ENCODE measurements around the gene FOXA1.

The FOXA1 gene

DNA sequence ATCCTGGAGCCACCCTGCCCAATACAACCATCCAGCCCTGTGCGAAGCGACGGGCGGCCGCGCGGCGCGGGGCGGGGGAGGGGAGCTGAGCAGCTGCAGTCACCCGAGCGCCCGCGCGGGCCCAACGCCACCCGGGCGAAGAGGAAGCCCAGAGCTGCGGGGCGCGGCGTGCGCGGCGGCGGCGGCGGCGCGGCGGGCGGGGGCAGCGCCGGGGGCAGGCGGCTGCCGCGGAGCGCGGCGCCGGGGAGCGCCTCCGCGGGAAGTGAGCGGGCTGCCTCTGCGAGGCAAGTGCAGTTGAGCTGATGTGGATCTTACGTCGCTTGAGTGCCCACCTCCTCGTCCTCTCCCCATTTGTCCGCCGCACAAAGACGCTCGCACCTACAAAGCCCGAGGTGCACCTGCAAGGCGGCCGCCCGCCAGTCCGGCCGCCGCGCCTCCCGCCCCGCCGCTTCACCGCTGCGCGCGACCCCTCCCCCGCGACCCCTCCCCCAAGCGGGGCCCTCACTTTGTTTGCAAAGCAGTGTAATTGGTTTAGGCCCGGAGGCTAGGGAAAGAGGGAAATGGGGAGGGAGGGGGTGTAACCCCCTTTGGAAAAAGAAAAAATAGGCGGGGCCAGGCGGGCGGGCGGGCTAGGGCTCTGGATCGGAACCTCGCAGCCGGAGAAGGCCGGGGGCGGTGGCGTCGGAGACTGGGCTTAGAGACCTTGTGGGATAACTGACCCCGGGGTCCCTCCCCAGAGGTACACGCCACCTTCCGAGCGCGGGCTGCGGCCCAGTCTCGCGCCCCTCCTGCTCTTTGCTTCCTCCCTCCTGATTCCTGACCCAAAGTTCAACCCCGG is at the start of gene FOXA1, which contains the start of gene TTC6:
FOXA1 (minus strand) TSS at position 279 of the 838 bp plus-strand sequence; CDS start at position 2, 277 bp downstream.
TTC6 (plus strand) TSS at position 659 of the 838 bp plus-strand sequence. CDS start 26,436 bp downstream, outside the sequence.
- DNase-seq, result no peak

DNA sequence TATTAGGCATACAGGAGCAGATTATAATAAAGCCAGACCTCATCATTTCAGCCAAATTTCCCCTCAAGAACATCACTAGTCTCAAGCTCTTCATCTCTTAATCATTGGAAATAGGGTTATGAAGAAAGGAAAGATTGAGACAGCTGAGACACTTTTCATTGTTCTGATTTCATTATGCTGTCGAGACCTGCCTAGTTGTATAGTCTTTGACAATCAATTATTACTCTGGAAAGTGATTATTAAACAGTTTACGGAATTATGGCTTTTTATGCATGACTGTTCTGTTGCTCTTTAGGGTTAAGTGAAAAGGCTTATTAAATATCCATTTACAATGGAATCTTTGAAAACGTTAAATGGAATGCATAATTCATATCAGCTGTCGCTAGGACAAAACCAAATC is 48.7 kb upstream of the FOXA1 start:
- DNase-seq, result no peak

DNA sequence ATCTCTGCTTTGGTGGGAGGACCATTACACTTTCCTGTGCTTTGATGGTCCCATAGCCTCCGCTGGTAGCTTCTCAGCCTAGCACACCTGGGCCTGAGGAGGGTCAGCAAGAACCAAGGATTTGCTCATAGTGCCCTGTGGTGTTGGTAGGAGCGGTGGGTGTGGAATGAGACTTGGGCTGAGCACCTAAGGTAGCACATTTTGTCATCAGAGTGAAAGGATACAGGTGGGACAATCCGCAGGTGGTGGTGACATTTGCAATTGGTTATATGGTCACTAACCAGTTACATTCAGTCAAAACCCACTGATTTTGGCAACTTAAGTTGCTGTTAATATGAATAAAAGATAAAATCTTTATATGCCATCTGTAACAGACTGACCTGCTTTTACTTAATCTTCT is 47.1 kb upstream of the FOXA1 start:
- no peak for DNase-seq

DNA sequence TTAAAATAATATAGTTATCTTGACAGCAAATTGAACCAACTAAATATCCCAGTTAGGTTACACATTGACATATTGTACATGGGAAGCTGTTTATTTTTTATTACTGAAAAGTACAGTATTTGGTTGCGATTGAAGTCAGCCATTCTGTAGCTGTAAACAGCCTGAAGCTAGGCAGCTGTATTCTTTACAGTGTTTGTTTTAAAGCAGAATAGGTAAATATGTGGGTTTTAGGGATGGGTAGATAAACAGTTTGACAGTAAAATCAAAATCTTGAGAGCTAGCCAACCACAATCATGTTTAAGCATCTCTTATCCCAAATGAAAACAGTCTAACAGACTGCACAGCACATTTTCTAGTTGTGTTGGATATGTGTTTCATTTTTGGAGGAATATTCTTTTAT is 46.1 kb upstream of the FOXA1 start:
- no peak for DNase-seq

DNA sequence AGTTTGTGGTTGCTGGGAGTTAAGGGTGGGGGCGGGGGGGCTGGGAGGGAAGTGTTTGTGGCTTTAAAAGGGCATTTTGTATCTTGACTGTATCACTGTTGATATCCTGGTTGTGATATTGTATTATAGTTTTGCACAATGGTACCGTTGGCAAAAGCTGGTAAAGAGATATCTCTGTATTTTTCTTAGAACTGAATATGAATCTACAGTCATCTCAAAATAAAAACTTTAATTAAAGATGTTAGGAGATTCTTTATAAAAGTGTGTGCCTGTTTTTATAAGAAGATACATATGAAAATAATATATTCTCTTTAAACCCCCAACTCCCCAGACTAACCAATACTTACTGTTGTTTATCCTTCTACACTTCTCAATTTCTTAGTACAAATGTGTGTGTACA is 43.5 kb upstream of the FOXA1 start:
- DNase-seq, result no peak

DNA sequence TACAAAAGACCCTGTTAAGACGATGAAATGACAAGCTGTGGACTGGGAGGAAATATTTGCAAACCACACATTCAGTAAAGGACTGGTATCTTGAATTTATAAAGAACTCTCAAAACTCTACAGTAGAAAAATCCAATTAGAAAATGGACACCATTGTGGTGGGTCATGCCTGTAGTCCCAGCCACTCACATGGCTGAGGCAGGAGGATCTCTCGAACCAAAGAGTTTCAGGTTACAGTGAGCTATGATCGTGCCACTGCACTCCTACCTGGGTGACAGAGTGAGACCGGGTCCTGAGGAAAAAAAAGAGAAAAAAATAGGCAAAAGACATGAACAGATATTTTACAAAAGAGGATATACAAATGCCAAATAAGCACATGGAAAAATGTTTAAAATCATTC is 42.3 kb upstream of the FOXA1 start:
- no peak for DNase-seq

DNA sequence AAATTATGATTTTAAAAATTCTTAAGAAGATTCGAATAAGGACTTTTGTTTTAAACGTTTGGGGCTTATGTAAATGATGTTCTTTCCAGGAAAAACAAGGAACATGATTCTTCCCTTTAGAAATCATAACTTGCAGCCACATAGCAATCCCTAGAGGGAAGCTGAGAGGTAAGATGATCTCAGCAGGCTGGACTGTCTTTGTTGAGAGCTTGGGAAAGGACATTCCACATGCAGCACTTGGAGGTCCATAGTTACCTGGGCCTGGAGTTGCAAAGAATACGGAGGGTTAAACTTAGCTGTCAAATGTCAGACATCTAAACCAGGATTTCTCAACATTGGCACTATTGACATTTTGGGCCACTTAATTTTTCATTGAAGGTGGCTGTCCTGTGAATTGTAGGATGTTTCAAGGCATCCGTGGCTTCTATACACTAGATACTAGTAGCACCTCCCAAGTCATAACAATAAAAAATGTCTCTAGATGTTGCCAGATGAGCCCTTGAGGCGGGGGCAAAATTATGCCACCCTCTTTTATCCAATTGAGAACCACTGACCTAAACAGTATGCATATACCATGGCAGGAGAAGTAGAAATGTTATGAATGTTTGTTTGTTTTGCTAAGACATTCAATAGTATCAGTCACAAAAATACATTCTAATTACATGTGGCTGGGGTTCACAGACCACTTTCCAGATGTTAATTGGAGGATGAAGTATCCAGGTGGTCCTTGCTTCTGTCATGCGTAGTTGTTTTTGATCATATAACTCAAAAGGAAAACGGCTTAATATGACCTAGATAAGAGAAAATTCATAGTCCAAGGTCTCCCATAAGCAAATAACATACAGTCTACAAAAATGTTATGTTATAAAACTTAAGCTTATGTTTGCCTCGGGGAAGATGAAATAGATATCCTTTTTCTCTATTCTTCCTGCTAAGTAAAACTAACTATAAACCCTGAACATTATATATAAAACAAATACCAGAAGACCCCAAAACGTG is 30.8 kb upstream of the FOXA1 start:
- DNase-seq, result no peak

DNA sequence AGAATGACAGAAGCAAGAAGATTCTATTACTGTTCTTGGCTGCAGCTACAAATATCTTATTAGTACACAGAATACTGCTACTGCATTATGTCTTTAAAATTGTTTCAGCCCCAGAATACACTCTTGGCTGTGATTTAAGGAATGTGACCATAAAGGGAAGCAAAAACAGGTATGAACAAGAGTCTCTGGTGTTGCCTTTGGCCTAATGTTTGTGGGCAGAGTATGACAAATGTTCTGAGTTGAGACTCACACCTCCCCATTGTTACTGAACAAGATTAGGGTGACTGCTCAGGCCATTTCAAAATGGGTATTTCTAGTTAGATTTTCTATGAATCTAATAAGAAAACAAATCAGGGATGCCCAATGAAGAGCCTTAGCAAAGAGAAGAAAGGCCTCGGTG is 28.9 kb upstream of the FOXA1 start:
- no peak for DNase-seq

DNA sequence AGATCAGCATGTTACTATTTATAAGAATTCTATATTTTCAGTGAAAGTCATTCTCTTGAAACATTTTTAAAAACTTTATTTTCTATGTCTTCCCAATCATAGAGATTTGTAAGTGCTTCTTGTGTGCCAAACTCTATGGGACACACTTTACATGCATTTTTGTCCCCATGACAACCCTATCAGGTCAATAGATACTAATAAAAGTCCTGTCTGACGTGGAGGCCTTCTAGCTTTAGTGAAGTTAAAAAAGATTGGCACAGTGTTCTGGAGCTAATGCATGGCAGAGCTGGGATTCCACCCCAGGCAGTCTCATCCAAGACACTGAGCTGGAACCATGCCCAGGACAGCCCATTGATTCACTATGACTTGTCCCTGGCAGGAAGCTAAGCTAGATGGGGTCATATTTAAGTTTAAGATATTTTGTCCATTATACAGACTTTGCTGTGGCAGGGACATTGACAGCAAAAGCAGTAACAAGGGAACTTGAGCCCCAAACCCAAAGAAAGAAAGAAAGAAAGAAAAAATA is 28.4 kb upstream of the FOXA1 start:
- no peak for DNase-seq

DNA sequence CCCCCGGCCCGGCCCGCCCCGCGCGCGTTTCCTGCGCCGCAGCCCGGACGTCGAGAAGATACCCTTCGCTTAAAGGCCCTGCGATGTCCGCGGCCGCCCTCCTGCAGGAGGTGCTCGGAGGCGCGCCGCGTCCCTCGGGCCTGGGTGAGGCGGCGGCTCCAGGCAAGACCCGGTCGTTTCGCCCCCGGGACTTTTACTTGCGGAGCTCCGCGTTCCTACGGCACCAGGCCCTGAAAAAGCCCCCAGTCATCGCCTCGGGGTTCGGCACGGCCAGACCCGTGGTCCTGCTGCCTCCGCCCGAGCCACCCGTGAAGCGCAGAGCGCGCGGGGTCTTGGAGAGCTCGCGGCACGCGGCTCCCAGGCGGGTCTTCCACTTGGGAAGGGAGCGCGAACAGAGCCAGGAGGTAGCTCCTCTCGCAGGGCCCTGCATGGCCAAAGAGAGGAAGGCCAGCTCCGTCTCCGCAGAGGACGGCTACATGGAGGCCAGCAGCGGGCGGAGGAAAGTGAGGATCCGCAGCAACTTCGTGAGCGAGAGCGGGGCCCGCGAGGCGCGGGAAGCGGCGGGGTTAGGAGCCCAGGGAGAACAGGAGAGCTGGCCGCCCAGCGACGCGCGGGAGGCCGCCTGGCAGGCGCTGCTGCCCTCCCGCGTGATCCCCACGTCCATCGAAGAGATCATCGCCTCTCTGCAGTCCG is 27.3 kb upstream of the FOXA1 start:
- DNase-seq, result no peak

DNA sequence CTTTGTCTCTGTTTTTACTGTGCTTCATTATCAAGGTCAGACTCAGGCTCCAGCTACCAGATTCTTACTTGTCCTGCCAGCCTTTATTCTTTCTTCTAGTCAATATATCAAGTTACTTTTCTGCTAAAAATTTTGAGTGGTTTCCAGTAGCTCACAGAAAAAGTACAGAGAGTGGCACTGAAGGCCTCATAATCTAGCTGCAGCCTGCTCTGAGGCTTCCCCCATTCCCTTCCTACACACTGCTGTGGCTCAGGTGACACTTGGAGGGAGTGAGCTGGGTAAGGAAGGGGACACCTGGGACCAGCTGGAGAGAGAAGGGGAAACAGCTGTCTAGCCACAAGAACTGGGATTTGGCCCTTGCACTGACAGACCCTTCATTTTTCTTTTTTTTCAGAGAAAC is 25.8 kb upstream of the FOXA1 start:
- no peak for DNase-seq

DNA sequence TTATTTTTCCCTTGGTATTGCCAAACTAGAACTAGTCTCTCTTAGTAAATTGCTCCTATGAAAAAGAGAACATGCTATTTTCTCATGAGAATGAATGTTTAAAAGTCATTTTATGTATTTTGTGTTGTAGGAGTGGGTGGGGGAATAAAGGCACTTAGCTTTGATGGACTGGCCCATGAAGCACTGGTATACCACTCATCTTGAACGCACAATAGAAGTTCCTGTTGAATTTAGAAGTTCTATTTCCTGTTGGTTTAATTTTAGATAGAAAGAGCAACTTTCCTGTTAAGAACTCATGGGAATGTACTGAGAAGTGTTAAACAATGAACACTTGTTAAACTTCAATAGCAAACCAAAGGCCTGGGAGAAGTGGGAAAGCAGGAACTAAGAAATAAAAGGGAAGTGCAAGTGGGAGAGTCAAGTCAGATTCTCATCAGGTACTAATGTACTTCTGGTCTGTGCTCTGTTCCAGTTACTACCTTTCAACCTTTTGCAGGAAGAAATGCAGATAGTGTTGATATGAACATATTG is 23.5 kb upstream of the FOXA1 start:
- DNase-seq, result no peak

DNA sequence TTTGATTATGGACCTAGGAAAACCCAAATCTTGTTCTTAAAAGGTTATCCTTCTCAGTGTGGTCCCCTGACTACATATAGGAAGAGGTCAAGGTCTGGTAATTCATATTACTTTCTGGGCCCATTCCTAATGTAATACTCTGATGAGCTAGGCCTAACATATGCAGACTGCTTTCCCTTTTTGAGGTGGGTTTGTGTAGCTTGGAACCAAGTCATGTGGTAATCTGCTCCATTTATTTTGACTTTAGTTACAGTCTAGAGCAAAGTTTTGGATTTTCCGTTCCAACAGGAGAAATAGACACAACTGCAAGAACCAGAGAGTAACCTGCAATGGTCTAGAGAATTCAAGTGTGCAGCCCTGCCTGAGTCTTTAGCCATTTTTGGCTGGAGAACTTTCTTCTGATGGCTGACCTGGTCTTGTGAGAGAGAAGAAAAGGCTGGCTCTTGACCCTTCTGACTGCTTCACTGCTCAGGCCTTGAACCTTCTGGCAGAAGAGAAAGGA is 22.9 kb upstream of the FOXA1 start:
- no peak for DNase-seq

DNA sequence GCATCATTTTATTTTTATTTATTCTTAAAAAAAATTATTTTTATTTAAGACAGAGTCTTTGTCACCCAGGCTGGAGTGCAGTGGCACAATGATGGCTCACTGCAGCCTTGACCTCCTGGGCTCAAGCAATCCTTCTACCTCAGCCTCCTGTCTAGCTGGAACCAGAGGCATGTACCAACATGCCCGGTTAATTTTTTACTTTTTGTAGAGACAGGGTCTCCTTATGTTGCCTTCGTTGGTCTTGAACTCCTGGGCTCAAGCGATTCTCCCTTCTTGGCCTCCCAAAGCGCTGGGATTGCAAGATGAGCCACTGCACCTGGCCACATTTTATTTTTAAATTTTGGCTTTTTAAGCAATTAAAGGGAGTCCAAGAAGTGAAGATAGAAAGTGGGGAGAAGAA is 21.8 kb upstream of the FOXA1 start:
- DNase-seq, result no peak

DNA sequence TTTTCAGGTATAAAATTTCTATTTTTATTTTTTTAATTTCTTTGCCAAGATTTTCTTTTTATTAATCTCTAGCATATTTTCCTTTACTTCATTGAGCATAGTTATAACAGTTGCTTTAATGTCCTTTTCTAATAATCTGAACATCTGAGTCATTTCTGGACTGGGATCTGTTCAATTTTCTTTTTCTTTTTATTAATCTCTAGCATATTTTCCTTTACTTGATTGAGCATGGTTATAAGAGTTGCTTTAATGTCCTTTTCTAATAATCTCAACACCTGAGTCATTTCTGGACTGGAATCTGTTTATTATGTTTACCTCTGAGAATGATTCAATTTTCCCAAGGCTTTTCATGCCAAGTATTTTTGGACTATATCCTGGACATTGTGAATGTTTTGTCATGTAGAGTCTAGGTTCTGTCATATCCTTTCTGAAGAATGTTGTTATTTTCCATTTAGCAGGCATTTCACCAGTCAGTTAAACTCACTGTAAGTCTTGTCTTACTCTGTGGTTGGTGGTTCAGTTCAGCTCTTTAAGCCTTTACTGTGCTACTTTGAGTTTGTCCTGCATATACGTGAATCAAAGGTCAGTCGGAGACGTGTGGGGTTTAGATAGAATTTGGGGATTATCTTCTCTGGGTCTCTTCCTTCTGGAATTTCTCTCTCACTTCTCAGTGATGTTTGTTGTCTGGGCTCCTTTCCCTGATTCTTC is 20.7 kb upstream of the FOXA1 start:
- no peak for DNase-seq

DNA sequence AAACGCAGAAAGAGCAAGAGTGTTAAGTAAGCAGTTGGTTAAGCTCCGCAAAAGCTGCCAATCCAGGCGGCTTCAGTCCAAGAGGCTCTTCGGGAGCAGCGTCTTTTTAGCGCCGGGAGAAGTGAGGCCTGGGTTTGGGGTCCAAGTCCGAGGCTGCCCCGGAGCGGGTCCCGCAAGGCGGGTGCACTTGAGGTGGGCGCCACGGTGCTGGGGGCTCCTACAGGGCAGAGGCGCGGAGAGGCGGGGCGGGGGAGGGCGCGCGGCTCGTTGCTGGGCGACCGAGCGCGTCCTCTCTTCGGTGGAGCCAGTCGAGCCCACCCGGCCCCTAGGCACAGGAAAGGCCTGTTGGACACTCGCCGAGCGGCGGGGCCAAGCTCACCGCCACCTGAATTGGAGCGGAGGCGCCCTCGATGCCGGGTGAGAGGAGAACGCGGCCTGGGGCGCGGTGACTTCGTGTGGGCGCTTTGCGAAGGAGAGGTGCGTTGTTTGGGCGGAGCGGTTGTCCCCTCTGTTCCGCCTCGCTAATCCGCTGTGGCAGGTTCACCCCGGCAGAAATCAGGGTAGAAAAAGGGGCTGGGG is 16.0 kb upstream of the FOXA1 start:
- DNase-seq, result no peak

DNA sequence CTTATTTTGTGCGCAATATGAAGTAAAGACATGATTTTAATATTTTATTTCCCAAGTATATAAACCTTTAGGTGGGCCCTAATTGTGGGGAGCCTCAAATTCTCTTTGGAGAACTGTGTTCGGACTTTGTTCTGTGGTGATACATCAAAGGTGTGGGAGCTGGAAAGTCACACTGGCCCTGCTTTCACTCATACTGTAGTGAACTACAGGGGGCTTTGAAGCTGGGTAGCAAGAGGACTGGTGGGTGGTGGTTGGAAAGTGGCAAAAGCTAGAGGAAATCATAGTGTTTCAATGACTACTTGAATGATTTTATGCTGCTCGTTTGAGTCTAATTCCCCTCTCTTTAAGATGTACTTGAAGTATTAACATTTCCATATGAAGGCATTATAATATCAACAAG is 13.6 kb upstream of the FOXA1 start:
- DNase-seq, result no peak

DNA sequence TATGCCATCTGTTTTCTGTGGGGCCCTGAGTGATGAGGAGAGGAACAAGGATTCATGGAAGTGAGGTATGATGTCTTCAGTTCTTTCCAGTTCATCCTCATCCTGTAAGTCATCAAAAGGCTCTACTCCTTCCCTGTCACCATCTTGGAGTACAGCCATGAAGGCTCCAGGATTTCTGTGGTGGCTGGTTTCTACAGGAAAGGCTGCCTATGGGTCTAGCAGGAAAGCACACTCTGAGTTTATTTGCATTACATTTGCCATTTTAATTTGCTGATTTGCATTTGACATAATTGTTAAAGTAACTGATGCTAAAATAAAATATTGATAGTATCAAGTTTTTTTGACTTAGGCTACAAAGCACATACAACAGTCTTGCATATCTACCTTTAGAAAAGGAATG is 11.6 kb upstream of the FOXA1 start:
- DNase-seq, result no peak

DNA sequence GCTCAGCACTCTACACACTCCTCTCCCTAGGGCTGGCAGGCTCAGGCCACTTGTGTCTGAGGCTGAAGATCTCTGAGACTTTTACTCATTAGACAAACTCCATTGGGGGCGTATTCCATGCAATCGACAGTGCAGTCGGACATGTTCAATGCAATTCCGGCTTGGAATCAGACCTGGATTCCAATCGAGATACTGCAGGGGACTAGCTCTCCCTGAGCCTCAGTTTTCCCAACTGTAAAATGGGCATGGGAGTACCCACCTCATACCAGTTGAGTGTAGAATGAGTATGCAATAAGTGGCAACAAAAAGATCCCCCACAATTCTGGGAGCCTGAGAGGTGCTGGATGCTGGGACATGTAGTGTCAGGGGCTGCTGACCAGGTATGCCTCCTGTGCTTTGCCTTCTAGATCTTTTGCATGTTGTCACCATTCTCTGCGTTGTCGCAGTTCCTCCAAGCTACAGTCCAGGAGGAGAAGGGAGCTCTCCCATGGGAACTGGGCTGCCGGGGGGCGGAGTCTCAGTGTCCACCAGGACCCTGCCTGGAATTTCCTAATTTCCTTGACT is 8.7 kb upstream of the FOXA1 start:
- DNase-seq, result no peak

DNA sequence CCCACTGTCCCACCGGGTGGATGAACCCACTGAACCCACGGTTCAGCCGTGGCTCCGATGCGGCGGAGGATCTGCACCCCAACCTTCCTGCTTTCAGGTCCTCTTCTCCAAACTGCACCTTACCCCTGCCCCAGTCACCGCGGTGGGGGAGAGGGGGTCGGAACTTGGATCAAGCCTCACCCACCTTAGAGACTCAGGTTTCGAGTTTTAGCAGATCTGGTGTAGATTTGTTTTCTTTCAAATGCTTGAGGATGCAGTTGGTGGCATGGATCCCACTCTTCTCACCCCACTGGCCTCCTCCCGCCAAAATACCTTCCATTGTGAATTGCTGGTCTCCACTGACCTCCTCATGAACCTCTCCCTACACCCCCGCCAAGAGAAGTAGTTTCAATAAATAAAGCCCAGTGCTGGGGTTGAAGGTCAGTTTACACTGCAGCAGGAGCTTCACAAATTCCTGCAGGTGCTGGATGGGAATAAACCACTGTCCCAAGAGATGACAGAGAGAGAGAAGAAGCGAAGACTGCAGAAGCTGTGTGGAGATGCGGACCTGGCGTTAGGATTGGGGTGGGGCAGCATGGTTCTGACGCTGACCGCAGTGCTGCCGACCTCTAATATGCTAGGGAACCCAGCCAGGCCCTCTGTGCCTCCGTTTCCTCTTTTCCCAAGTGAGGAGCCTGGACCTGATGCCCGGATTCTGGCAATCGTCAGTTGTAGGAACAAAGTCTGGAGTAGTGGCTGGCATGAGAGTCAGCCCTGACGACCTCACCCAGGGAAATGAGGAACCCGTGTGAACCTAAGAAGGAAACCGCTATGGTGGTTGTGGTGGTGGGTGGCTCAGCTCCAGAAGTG is 7.8 kb upstream of the FOXA1 start:
- no peak for DNase-seq

Data from activated naive CD4-positive, alpha-beta T cell (primary cell).